Measurements from ENCODE around the gene PRRT1B. TPM values are rescaled to one million over a fixed set of nuclear protein-coding genes. Genes with fewer than 3 reads are reported as not detected.

The PRRT1B gene
- total RNA-seq, 2 experiments from 2014 or later, result not detected

- DNase-seq, result no peak
- no peak for TF ChIP-seq CTCF (IDR thresholded peaks at IDR 0.05)
- H3K27me3 Mint-ChIP-seq, result no peaks in the 10 kb centered on the region
- Histone ChIP-seq H3K9me3 (ENCODE audit: control insufficient read depth in 1 of 2, insufficient read depth in 1 of 2, low read length in 2 of 2) (no peaks in the 10 kb centered on the region), H3K27me3 (ENCODE audit: control insufficient read depth in 1 of 2, insufficient read depth in 2 of 2, low read length in 2 of 2) (no peaks in the 10 kb centered on the region), H3K27ac (ENCODE audit: low read depth in 1 of 2, low read length in 2 of 2) (no peak overlapping the region), H3K36me3 (ENCODE audit: insufficient read depth, low read length) (peaks cover 92% of the 10 kb centered on the region), H3K4me1 (ENCODE audit: insufficient read depth, low read length) (no peaks in the 10 kb centered on the region), H3K4me3 (ENCODE audit: low read length) (no peak overlapping the region)
- ChIA-PET CTCF (no interaction called here), POLR2A (interaction anchor here (0.8 kb wide), 1 partner anchor 9 kb away, joined by 3 read pairs; no protein-coding TSS in a partner anchor)
- H3K4me3 Mint-ChIP-seq, result no peak overlapping the region
- intact Hi-C loops (cut with DNase I, micrococcal nuclease), result no loop called here
- peaks cover 78% of the 10 kb centered on the region for H3K36me3 Mint-ChIP-seq (ENCODE audit: low read depth)
- no peak overlapping the region for H3K27ac Mint-ChIP-seq
- ATAC-seq (ENCODE audit: poor library complexity), result no peak
- peaks cover 12% of the 10 kb centered on the region for H3K4me1 Mint-ChIP-seq (ENCODE audit: low read depth)
- no peaks in the 10 kb centered on the region for H3K9me3 Mint-ChIP-seq
Measured at GRCh38 chr9:131523451-131524435, 21.6 kb upstream of the PRRT1B start.

GRCh38 chr9:131524665-131525315, 20.5 kb upstream of the PRRT1B start:
- ChIA-PET CTCF (no interaction called here), POLR2A (no interaction called here)
- no peak for TF ChIP-seq CTCF (IDR thresholded peaks at IDR 0.05)
- H3K4me3 ChIP-seq (ENCODE audit: low read length), result no peak overlapping the region
- no peak overlapping the region for H3K27ac ChIP-seq (ENCODE audit: low read depth in 1 of 2, low read length in 2 of 2)
- no peak overlapping the region for H3K4me3 Mint-ChIP-seq
- H3K9me3 Mint-ChIP-seq, result no peaks in the 10 kb centered on the region
- H3K36me3 ChIP-seq (ENCODE audit: insufficient read depth, low read length), result peaks cover 91% of the 10 kb centered on the region
- intact Hi-C loops (cut with DNase I, micrococcal nuclease), result no loop called here
- H3K27me3 ChIP-seq (ENCODE audit: control insufficient read depth in 1 of 2, insufficient read depth in 2 of 2, low read length in 2 of 2), result no peaks in the 10 kb centered on the region
- H3K36me3 Mint-ChIP-seq (ENCODE audit: low read depth), result peaks cover 78% of the 10 kb centered on the region
- ATAC-seq (ENCODE audit: poor library complexity) (no peak), DNase-seq (no peak)
- peaks cover 6% of the 10 kb centered on the region for H3K4me1 ChIP-seq (ENCODE audit: insufficient read depth, low read length)
- H3K27ac Mint-ChIP-seq, result no peak overlapping the region
- H3K4me1 Mint-ChIP-seq (ENCODE audit: low read depth), result peaks cover 17% of the 10 kb centered on the region
- no peaks in the 10 kb centered on the region for H3K27me3 Mint-ChIP-seq
- H3K9me3 ChIP-seq (ENCODE audit: control insufficient read depth in 1 of 2, insufficient read depth in 1 of 2, low read length in 2 of 2), result no peaks in the 10 kb centered on the region

- ChIA-PET CTCF (no interaction called here), POLR2A (no interaction called here)
- Histone ChIP-seq H3K27me3 (ENCODE audit: control insufficient read depth in 1 of 2, insufficient read depth in 2 of 2, low read length in 2 of 2) (no peaks in the 10 kb centered on the region), H3K4me3 (ENCODE audit: low read length) (no peak overlapping the region), H3K4me1 (ENCODE audit: insufficient read depth, low read length) (peaks cover 15% of the 10 kb centered on the region), H3K27ac (ENCODE audit: low read depth in 1 of 2, low read length in 2 of 2) (no peak overlapping the region), H3K9me3 (ENCODE audit: control insufficient read depth in 1 of 2, insufficient read depth in 1 of 2, low read length in 2 of 2) (no peaks in the 10 kb centered on the region), H3K36me3 (ENCODE audit: insufficient read depth, low read length) (peaks cover 86% of the 10 kb centered on the region)
- DNase-seq (no peak), ATAC-seq (ENCODE audit: poor library complexity) (no peak)
- Mint-ChIP-seq H3K9me3 (no peaks in the 10 kb centered on the region), H3K4me3 (peak overlapping the region; percentile 51), H3K27ac (no peak overlapping the region), H3K36me3 (ENCODE audit: low read depth) (peaks cover 69% of the 10 kb centered on the region), H3K27me3 (no peaks in the 10 kb centered on the region), H3K4me1 (ENCODE audit: low read depth) (peaks cover 19% of the 10 kb centered on the region)
- no peak for TF ChIP-seq CTCF (IDR thresholded peaks at IDR 0.05)
- intact Hi-C loops (cut with DNase I, micrococcal nuclease), result no loop called here
Measured at GRCh38 chr9:131525643-131526565, 19.4 kb upstream of the PRRT1B start.

Data from CD4-positive, alpha-beta T cell (primary cell).